GM19467 (cell line): ENCODE results near the gene CD93.

Experiments
- ATAC-seq: cut with Tn5 transposase; IDR thresholded peaks from one replicate; pipeline ENCODE4 v1.9.1; 2021; ENCODE audit warnings: mild to moderate bottlenecking, moderate library complexity; ENCODE audit not compliant: unreplicated experiment

Gene CD93

GRCh38 chr20:23039136-23039875 is 46.8 kb downstream of the CD93 start:
- no peak for ATAC-seq

GRCh38 chr20:23037017-23037481 is 49.1 kb downstream of the CD93 start:
- ATAC-seq: no peak

GRCh38 chr20:23036371-23036770 is 49.8 kb downstream of the CD93 start:
- no peak for ATAC-seq

GRCh38 chr20:23035731-23036130 is 50.4 kb downstream of the CD93 start:
- ATAC-seq: no peak

- ATAC-seq: no peak
Measured at GRCh38 chr20:23034721-23035671, 51.1 kb downstream of the CD93 start, which contains the start of gene SSTR4. TSS of gene SSTR4 (plus strand) at chr20:23035312. CDS start at chr20:23035484, 172 bp downstream.

- ATAC-seq: no peak
Measured at GRCh38 chr20:23033918-23034317, 52.2 kb downstream of the CD93 start.

GRCh38 chr20:23032750-23033078 is 53.4 kb downstream of the CD93 start:
- no peak for ATAC-seq

- ATAC-seq: no peak
Measured at GRCh38 chr20:23032056-23032749, 53.9 kb downstream of the CD93 start.

- no peak for ATAC-seq
Measured at GRCh38 chr20:23031346-23031745, 54.8 kb downstream of the CD93 start.
